Motor neuron (in vitro differentiated cells): ENCODE results near the gene TRPM1. TPM values are rescaled to one million over a fixed set of nuclear protein-coding genes. Genes with fewer than 3 reads are reported as not detected.
A peak's percentile ranks its signal among the peaks of the same experiment; 100 is the strongest.

Source experiments
- ATAC-seq, 8 experiments: fragments of 200-7000 bp; cut with Tn5 transposase; replicated peaks in 6 of 8; 2 replicates each; pipeline ENCODE4 v1.8.0; 2021; ENCODE audit warnings: mild to moderate bottlenecking in 8 of 8, moderate library complexity in 8 of 8
- H3K27ac ChIP-seq, 2 donors: fragments of 250-450 bp; sonication (Bioruptor Pico); 2 replicates each; pipeline ENCODE4 v1.9.0; 2021; ENCODE audit warnings: antibody characterized with exemption in 2 of 2, mild to moderate bottlenecking in 2 of 2, moderate library complexity in 1 of 2
- H3K4me1 ChIP-seq, 2 donors: fragments of 250-450 bp; sonication (Bioruptor Pico); replicated peaks in 1 of 2; 2 replicates each; pipeline ENCODE4 v1.6.1; 2021; ENCODE audit warnings: antibody characterized with exemption in 2 of 2, mild to moderate bottlenecking in 2 of 2, moderate library complexity in 1 of 2
- H3K4me3 ChIP-seq, 5 donors: fragments of 250-450 bp; sonication (Bioruptor Pico); 2 replicates each; pipeline ENCODE4 v1.9.0; 2021; ENCODE audit warnings: antibody characterized with exemption in 5 of 5, mild to moderate bottlenecking in 5 of 5, moderate library complexity in 4 of 5
- WGBS, 10 experiments: fragments of 450-650 bp; shearing (Covaris generic); methylation state at CpG; one replicate each; pipeline ENCODE4 v1.0.0; 2022; 5-methylcytosine and 5-hydroxymethylcytosine counted together
- in situ Hi-C, 9 experiments: fragments of 400-800 bp; cut with MboI; loops; one replicate each; pipeline ENCODE4 v1.15.0; 2021; ENCODE audit warnings: low sequenced_read_pairs in 9 of 9, low pct_unique_long_range_greater_than_20kb in 2 of 9; ENCODE audit not compliant: unreplicated experiment in 9 of 9
- total RNA-seq, 8 experiments: library from RNA; unstranded; fragments of 300-600 nt; gene quantifications; 2 replicates each; pipeline versions ENCODE4 v1.2.3 to v1.2.4, GENCODE V29; 2022

TRPM1 gene
- total RNA-seq, 8 experiments from 2014 or later: 0.11 to 2.7 (median 0.62) TPM; not detected in 1

DNA sequence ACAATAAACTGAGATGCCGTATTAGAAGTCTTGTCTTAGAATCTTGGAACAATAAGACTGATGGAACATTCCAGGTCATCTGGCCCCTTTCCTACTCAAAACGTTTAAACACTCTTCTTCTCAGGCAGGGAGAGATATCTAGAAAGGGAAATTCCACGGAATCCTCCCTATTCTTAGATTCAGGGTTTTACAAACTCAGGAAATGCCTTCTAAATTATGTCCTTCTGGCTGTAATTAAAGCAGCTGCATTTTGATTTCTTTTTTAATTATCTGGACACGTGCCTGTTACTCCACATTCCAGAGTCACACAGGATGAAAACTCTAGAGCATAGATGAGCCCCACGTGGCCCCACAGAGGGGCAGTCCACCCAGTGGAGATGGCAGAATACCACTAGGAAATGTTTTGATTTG, 68.6 kb downstream of the TRPM1 start:
- in situ Hi-C loops: no loop called here
- peaks cover 0 to 5% of the 10 kb centered on the region in 2 donors for H3K4me1 ChIP-seq
- 3 to 100% (median 80%) methylated on average over 1 to 5 of the region's 5 CpGs; no CpG with 5 or more reads in 2 of the 10 experiments for WGBS, 10 experiments
- H3K27ac ChIP-seq: no peak overlapping the region
- ATAC-seq: no peak
- H3K4me3 ChIP-seq: no peak overlapping the region

DNA sequence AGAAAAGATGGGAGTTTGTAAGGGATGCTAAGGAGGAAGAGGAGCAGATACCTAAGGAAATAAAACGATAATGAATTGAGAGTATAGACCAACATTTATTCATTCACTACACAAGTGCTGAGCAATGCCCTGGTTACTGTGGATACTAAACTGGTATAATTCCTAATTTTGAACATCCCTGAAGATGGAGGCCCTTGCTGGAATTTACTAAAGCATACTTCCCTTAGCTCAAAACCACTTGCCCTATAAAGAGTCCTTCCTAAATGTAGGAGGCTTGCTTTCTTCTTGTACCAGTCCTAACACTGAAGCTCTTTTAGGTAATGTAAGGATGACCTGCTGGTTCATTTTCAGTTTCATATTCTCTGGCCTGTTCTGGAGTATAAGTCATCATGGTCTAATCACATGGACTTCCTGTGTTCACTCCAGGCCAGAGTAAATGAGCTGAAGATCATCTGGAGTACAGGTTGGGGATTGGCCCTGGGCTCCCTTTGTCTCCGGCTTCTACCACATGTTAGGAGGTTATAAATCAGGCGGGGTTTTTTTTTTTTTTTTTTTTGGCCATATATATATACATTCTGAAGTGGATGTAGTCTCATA, 70.0 kb downstream of the TRPM1 start:
- Histone ChIP-seq H3K4me3 (no peak overlapping the region), H3K4me1 (peaks cover 0 to 19% of the 10 kb centered on the region in 2 donors), H3K27ac (no peak overlapping the region)
- ATAC-seq: peak in 1 of 8 experiments; percentile 34
- 54 to 100% (median 93%) methylated on average over 1 to 3 of the region's 3 CpGs; no CpG with 5 or more reads in 1 of the 10 experiments for WGBS, 10 experiments
- in situ Hi-C loops: no loop called here

- peaks cover 0 to 20% of the 10 kb centered on the region in 2 donors for H3K4me1 ChIP-seq
- peak in 5 of 8 experiments; percentile 79 to 97 (median 95) for ATAC-seq
- peak overlapping the region in 1 of 2 donors; percentile 60 for H3K27ac ChIP-seq
- WGBS, 10 experiments: 46 to 90% (median 80%) methylated on average over 1 to 8 of the region's 8 CpGs
- H3K4me3 ChIP-seq: no peak overlapping the region
- in situ Hi-C loops: no loop called here
These were observed 73.5 kb downstream of the TRPM1 start for GRCh38 chr15:31027910-31028578.

DNA sequence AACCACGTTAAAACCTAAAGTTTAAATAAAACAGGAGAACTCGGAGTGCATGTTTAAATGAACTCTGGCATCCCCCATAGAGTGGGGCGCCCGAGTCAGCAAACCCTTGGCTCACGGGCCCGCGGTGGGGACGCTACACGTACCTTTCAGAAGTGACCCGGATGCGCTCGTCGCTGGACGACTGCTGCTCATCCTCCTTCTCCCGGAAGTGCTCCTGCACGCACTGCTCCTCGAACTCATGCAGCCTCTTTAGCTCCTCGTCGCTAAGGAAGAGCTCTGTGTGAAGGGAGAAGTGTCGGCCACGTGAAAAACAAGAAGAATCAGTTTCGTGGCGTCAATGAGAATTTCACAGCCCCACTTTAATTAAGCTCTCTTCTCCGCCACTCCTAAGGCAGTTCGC, 75.5 kb downstream of the TRPM1 start:
- ATAC-seq: no peak

DNA sequence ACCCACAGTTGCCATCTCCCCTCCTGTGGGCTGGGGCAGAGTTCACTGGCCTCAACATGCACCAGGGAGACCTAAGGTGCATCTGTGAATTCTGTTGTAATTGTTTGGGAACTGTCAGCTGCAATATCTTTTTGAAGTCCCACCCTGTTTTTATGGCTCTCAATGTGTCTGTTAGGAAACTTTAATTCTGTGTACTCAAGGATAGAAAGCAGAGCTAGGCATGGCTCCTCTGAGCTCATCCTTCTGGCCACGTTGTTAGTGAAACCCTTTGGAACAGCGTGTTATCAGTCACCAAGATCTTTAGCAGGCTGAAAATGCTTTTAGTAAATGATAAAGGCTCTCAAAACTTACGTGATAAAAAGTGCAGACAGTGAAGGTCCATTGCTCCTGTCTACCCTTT, 76.5 kb downstream of the TRPM1 start:
- H3K4me3 ChIP-seq: no peak overlapping the region
- in situ Hi-C loops: no loop called here
- 15 to 100% (median 83%) methylated on average over 1 to 3 of the region's 3 CpGs; no CpG with 5 or more reads in 1 of the 10 experiments for WGBS, 10 experiments
- no peak overlapping the region for H3K27ac ChIP-seq
- no peak for ATAC-seq
- H3K4me1 ChIP-seq: peaks cover 0 to 20% of the 10 kb centered on the region in 2 donors

More for the DNA sequence above, 75.5 kb downstream of the TRPM1 start:
- in situ Hi-C loops: no loop called here
- H3K4me3 ChIP-seq: no peak overlapping the region
- H3K4me1 ChIP-seq: peaks cover 0 to 20% of the 10 kb centered on the region in 2 donors
- no peak overlapping the region for H3K27ac ChIP-seq
- WGBS, 10 experiments: 50 to 98% (median 94%) methylated on average over 2 to 18 of the region's 25 CpGs; no CpG with 5 or more reads in 1 of the 10 experiments

GRCh38 chr15:31024330-31024729, 77.2 kb downstream of the TRPM1 start:
- ATAC-seq: peak in 2 of 8 experiments; percentile 28 to 62
- WGBS, 10 experiments: 11 to 80% (median 43%) methylated on average over 1 to 5 of the region's 5 CpGs
- in situ Hi-C loops: no loop called here
- peaks cover 0 to 20% of the 10 kb centered on the region in 2 donors for H3K4me1 ChIP-seq
- H3K4me3 ChIP-seq: no peak overlapping the region
- no peak overlapping the region for H3K27ac ChIP-seq

DNA sequence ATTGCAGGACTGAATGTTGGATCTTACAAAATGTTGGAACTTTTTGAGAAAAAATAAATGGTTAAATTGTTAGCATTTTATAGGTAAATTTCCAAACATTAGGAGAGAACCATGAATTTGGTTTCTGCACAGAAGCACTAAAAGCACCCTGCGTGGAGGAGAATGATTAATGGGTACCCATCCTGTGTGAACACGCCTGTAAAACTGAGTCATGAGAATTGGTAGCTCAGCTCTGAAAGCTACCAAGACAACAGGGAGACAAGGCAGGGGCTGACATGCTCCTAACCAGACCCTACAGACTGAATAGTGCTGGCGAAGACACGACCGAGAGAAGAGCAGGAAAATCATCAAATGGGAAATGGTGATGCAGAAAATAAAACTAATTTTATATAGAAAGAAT, 77.7 kb downstream of the TRPM1 start:
- in situ Hi-C loops: no loop called here
- no peak for ATAC-seq
- H3K4me3 ChIP-seq: no peak overlapping the region
- no peak overlapping the region for H3K27ac ChIP-seq
- 63 to 100% (median 84%) methylated on average over 1 to 5 of the region's 5 CpGs; no CpG with 5 or more reads in 2 of the 10 experiments for WGBS, 10 experiments
- H3K4me1 ChIP-seq: peaks cover 0 to 20% of the 10 kb centered on the region in 2 donors

GRCh38 chr15:31021067-31021665, 80.4 kb downstream of the TRPM1 start:
- 73 to 100% (median 93%) methylated on average over 2 to 5 of the region's 5 CpGs; no CpG with 5 or more reads in 1 of the 10 experiments for WGBS, 10 experiments
- no peak for ATAC-seq
- H3K4me1 ChIP-seq: peaks cover 8 to 13% of the 10 kb centered on the region in 2 donors
- in situ Hi-C loops: no loop called here
- H3K4me3 ChIP-seq: no peak overlapping the region
- H3K27ac ChIP-seq: no peak overlapping the region

DNA sequence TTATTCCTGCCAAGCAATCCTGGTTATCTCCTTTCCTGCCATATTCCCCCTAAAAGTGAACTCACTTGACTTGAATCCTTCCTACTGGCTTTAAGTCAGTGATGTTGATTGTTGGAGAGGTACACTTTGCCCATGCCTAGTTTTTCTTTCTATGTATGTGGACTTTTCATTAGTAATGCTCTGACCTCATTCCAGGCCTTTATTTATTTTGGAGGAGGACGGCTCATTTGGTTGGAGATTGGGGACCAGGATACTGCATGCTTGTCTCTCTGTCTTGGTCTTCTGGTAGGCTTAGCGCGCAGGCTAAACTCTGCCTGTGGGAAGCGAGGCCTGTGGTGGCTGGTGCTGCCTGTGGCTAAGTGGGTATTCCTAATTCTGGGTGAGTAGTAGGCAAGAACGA, 81.0 kb downstream of the TRPM1 start:
- WGBS, 10 experiments: 78 to 100% (median 90%) methylated on average over 1 to 5 of the region's 5 CpGs; no CpG with 5 or more reads in 1 of the 10 experiments
- in situ Hi-C loops: no loop called here
- no peak for ATAC-seq
- Histone ChIP-seq H3K4me3 (no peak overlapping the region), H3K4me1 (peaks cover 8 to 13% of the 10 kb centered on the region in 2 donors), H3K27ac (no peak overlapping the region)

DNA sequence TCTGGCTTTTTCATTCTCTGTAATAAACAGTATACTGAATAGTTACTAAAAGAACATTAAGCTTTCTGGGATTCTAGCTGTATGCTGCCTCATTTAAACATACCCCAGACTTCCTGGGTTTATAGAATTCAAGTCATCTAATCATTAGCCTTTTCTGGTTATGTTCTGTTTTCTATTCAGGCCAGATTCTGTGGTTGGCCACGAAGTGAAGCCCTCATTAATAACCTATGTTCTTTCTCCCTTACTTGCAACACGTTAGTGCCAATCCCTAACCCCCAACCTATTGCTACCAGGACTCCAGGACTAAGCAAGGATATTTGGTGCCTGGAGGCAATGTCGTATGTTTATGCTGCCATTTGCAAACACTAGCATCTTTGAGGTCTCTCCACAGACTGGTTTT, 81.5 kb downstream of the TRPM1 start:
- in situ Hi-C loops: no loop called here
- 37 to 100% (median 79%) methylated on average over 1 to 3 of the region's 3 CpGs; no CpG with 5 or more reads in 1 of the 10 experiments for WGBS, 10 experiments
- H3K4me3 ChIP-seq: no peak overlapping the region
- H3K4me1 ChIP-seq: peaks cover 8 to 13% of the 10 kb centered on the region in 2 donors
- no peak overlapping the region for H3K27ac ChIP-seq
- ATAC-seq: no peak

GRCh38 chr15:31017311-31017710, 84.2 kb downstream of the TRPM1 start:
- in situ Hi-C loops: no loop called here
- peak in 5 of 8 experiments; percentile 22 to 82 (median 68) for ATAC-seq
- Histone ChIP-seq H3K4me1 (peaks cover 8 to 13% of the 10 kb centered on the region in 2 donors), H3K4me3 (no peak overlapping the region), H3K27ac (no peak overlapping the region)
- WGBS, 10 experiments: 0 to 17% (median 0%) methylated on average over 1 of the region's 1 CpG; no CpG with 5 or more reads in 5 of the 10 experiments

DNA sequence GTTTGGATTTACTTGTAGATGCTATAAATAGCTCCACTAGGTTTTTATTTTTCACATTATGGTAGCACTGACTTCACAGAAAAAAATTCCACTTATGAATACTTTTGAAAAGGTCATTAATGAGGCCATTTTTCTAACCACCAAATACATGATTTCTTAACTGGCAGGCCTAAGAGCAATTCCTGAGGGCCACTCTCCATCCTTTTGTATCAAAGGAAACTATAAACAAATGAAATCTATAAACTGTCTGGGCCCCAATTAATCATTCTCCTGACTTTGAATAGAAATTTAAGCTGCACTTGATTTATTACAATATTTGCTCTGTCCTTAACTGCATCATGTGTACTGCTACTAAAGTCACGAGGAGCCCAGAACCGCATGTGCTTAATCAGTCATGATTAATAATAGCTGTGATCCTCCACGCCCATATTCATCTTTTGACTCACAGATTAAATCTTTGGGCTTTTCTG, 85.0 kb downstream of the TRPM1 start:
- Histone ChIP-seq H3K27ac (no peak overlapping the region), H3K4me1 (peaks cover 8 to 13% of the 10 kb centered on the region in 2 donors), H3K4me3 (no peak overlapping the region)
- 23 to 80% (median 50%) methylated on average over 2 to 3 of the region's 3 CpGs; no CpG with 5 or more reads in 2 of the 10 experiments for WGBS, 10 experiments
- peak in 7 of 8 experiments; percentile 23 to 84 (median 59) for ATAC-seq
- in situ Hi-C loops: no loop called here

GRCh38 chr15:31014608-31014925, 87.0 kb downstream of the TRPM1 start:
- Histone ChIP-seq H3K27ac (no peak overlapping the region), H3K4me3 (no peak overlapping the region), H3K4me1 (peaks cover 8 to 13% of the 10 kb centered on the region in 2 donors)
- in situ Hi-C loops: no loop called here
- ATAC-seq: no peak
- WGBS, 10 experiments: 67 to 100% (median 86%) methylated on average over 1 to 2 of the region's 2 CpGs; no CpG with 5 or more reads in 4 of the 10 experiments
